ENCODE data around the gene KCNH5. TPM values are rescaled to one million over a fixed set of nuclear protein-coding genes. Genes with fewer than 3 reads are reported as not detected.
A peak's percentile ranks its signal among the peaks of the same experiment; 100 is the strongest.

KCNH5 gene
- total RNA-seq, 1 donor = under 0.01 TPM

DNA sequence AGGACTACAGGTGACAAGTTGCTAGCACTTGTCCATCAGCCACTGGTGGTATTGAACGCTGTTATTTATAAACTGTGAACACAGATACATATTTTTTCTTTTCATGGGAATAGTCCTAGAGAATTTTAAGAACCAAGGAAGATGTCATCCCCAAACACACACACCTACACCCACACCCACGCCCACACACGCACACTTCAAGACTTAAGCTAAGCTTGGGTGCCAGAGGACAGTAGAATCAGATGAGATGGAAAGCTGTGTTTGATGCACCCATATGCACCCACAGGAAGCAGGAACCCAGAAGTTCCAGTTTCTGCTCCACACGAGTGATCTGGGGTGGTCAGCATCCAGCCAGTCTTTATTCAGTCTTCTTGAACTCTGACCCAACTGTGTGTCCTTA lies 348.3 kb downstream of the KCNH5 start:
- DNase-seq (ENCODE audit: low read depth) = no peak
- TF ChIP-seq, protein P1, sequence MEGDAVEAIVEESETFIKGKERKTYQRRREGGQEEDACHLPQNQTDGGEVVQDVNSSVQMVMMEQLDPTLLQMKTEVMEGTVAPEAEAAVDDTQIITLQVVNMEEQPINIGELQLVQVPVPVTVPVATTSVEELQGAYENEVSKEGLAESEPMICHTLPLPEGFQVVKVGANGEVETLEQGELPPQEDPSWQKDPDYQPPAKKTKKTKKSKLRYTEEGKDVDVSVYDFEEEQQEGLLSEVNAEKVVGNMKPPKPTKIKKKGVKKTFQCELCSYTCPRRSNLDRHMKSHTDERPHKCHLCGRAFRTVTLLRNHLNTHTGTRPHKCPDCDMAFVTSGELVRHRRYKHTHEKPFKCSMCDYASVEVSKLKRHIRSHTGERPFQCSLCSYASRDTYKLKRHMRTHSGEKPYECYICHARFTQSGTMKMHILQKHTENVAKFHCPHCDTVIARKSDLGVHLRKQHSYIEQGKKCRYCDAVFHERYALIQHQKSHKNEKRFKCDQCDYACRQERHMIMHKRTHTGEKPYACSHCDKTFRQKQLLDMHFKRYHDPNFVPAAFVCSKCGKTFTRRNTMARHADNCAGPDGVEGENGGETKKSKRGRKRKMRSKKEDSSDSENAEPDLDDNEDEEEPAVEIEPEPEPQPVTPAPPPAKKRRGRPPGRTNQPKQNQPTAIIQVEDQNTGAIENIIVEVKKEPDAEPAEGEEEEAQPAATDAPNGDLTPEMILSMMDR (IDR thresholded peaks at IDR 0.05; ENCODE audit: insufficient read depth, low read depth, low read length) = no peak
- no peak overlapping the region for H3K4me3 ChIP-seq (ENCODE audit: low read depth, low read length)

DNA sequence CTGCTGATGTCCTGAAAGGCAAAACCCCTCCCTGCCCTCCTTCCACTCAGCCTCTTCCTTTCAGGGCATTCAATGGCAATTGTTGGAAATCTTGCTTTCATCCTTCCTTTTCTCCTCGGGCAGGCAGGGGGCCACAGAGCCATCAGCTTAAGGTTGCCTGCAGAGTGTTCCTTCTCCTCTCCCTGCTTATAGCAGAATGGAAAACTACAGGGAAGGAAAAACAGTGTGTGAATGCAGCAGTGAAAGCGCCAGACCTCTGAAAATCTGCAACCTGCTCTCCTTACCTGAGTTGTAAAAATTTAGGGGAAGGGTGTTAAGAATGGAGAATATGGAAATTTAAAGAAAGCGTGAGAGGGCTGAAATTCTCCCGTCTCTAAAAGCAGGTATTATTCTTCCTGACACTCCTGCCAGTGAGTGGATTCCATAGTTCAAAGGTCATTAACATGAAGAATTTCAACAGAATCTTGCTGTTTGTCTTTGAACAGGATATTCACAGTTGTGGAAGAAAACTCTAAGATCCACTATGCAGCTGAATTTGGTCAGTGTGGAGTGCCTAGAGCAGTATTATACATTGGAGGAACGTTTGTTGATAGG lies 348.8 kb downstream of the KCNH5 start:
- DNase-seq (ENCODE audit: low read depth) = no peak
- no peak overlapping the region for H3K4me3 ChIP-seq (ENCODE audit: low read depth, low read length)
- TF ChIP-seq, protein P1 (IDR thresholded peaks at IDR 0.05; ENCODE audit: insufficient read depth, low read depth, low read length) = no peak

DNA sequence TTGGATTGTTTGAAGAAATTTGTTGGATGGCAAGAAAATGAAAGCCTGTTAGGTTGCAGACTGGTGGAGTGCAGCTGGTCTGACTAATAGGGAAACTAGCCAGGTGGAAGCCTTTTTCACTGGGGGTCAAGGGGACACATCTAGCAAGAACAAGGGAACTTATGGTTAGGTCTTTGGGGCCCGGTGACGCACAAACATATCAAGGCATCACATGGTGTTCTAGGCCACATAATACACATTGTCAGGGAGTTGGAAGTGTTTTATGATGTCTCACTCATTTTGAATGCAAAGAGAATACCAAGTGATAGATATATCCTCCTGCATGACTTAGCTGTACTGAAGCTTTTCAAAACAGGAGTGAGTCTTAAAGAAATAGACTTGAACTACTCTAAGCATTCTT lies 351.2 kb downstream of the KCNH5 start:
- DNase-seq (ENCODE audit: low read depth) = peak; percentile 80
- TF ChIP-seq, protein P1 (IDR thresholded peaks at IDR 0.05; ENCODE audit: insufficient read depth, low read depth, low read length) = no peak
- H3K4me3 ChIP-seq (ENCODE audit: low read depth, low read length) = no peak overlapping the region

DNA sequence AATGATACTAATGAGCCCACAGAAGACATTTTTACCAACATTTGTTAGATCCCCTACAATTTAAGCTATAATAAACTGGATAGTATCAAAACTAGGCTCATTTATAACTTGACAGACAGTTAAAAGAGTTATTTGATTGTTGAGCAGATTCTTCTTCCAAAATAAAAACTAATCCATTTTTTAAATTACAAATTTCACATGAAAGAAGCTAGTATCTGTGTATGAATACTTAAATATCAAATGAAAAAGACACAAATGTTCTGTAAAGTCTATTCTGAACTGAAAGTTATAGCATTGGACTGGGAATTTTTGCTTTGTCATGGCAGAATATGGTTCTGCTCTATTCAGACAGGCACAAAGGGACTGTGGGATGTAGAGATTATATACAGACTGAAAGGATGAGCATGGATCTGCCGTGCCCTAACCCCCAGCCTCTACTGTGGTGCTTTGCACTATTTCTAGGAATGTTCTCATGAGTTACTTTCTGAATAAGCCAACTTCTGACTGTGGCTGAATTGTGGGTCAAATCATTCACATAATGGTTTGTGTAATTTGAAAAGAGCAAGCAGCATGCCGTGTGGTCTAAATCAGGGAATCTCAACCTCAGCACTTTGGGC lies 352.7 kb downstream of the KCNH5 start:
- no peak overlapping the region for H3K4me3 ChIP-seq (ENCODE audit: low read depth, low read length)
- DNase-seq (ENCODE audit: low read depth) = peak; percentile 12

DNA sequence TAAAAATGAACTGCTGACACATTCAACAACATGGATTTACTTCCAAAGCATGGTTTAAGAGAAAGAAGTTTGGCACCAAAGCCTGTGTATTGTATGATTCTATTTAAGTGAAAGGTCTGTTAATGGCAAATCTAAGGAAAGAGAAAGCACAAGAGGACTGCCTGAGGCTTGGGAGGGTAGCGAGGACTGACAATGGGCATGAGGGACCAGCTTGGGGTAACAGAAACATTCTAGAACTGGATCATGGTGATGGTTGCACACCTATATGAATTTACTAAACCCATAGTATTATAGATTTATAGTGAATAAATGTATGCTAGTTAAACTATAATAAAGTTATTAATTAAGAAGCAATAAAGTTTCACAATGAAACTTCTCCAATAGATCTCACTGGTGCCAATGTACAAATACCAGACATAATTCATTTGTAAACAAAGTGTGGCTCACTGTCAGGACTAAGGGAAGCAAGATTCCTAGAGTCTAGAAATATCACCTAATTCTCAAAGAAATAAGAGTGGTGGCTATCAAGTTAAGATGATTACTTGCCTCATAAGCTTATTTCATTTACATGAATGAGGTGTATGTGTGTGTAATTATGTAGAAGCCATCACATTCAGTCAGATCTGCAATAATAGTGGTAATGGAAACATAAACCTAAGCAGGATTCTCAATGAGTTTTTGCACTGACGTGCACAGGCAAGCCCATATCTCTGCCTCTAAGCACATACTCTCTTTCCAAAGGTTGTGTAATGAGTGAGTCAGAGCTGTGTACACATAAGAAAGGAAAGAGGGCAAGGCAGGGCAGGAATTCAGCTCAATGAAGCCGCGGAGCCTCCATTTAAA lies 353.4 kb downstream of the KCNH5 start:
- TF ChIP-seq, protein P1 (IDR thresholded peaks at IDR 0.05; ENCODE audit: insufficient read depth, low read depth, low read length) = no peak
- H3K4me3 ChIP-seq (ENCODE audit: low read depth, low read length) = no peak overlapping the region
- peak; percentile 91 for DNase-seq (ENCODE audit: low read depth)

More for the DNA sequence above, 352.7 kb downstream of the KCNH5 start:
- TF ChIP-seq, protein P1 (IDR thresholded peaks at IDR 0.05; ENCODE audit: insufficient read depth, low read depth, low read length) = no peak

DNA sequence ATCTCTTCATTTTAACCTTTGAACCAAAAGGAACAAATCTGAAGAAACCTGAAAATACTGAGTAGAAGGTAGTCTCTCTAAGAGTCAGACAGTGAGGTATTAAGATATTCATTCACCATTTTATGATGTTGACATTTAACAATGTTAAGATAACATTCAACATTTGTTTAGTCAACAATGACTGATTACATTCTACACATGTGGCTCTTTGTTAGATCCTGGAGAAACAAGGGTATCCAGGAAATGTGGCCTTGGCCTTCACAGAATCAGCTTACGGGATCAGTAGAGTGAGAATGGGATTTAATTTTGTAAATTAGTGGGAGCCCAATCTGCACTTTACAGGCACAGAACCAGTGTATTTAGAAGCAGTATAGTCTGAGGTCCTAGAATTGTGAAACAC lies 355.5 kb downstream of the KCNH5 start:
- TF ChIP-seq, protein P1 (IDR thresholded peaks at IDR 0.05; ENCODE audit: insufficient read depth, low read depth, low read length) = no peak
- H3K4me3 ChIP-seq (ENCODE audit: low read depth, low read length) = no peak overlapping the region
- DNase-seq (ENCODE audit: low read depth) = no peak

All from fibroblast of villous mesenchyme (primary cell).